MM.1S (cell line): Measurements from ENCODE around the gene MAP3K13.

ENCODE experiments used
- DNase-seq: peaks from one replicate; pipeline ENCODE4 v3.0.0-alpha.2; 2015
- H2AFZ ChIP-seq: fragments of 300-600 bp; sonication (generic); 2 replicates; pipeline ENCODE4 v1.6.0; 2016; ENCODE audit warnings: antibody characterized with exemption, low read length
- H3F3A ChIP-seq: fragments of 300-600 bp; sonication (generic); 2 replicates; pipeline ENCODE4 v1.6.1; 2016; ENCODE audit warnings: mild to moderate bottlenecking, antibody characterized with exemption, low read length, moderate library complexity, mixed read lengths; ENCODE audit not compliant: insufficient read depth
- H3K27ac ChIP-seq: fragments of 300-600 bp; sonication (generic); 2 replicates; pipeline ENCODE4 v1.5.1; 2016; ENCODE audit warnings: mild to moderate bottlenecking, low read length
- H3K27me3 ChIP-seq: fragments of 300-600 bp; sonication (generic); replicated peaks from 2 replicates; pipeline ENCODE4 v1.6.0; 2016; ENCODE audit warnings: low read length; ENCODE audit not compliant: insufficient read depth
- H3K36me3 ChIP-seq: fragments of 300-600 bp; sonication (generic); replicated peaks from 2 replicates; pipeline ENCODE4 v1.6.1; 2016; ENCODE audit warnings: mild to moderate bottlenecking, low read length, mixed read lengths; ENCODE audit not compliant: insufficient read depth
- H3K4me1 ChIP-seq: fragments of 300-600 bp; sonication (generic); 2 replicates; pipeline ENCODE4 v1.6.1; 2016; ENCODE audit warnings: low read length, mixed read lengths
- H3K4me2 ChIP-seq: fragments of 300-600 bp; sonication (generic); 2 replicates; pipeline ENCODE4 v1.6.0; 2016; ENCODE audit warnings: low read depth, low read length
- H3K4me3 ChIP-seq: fragments of 300-600 bp; sonication (generic); 2 replicates; pipeline ENCODE4 v1.5.1; 2016; ENCODE audit warnings: low read length, mixed read lengths
- H3K79me2 ChIP-seq: fragments of 300-600 bp; sonication (generic); 2 replicates; pipeline ENCODE4 v1.6.1; 2016; ENCODE audit warnings: mixed run types, low read length, mixed read lengths
- H3K9ac ChIP-seq: fragments of 300-600 bp; sonication (generic); 2 replicates; pipeline ENCODE4 v1.6.1; 2016; ENCODE audit warnings: low read length, mixed read lengths
- H3K9me2 ChIP-seq: fragments of 300-600 bp; sonication (generic); replicated peaks from 2 replicates; pipeline ENCODE4 v1.6.1; 2016; ENCODE audit warnings: mild to moderate bottlenecking, low read length, mixed read lengths; ENCODE audit not compliant: insufficient read depth
- H3K9me3 ChIP-seq: fragments of 300-600 bp; sonication (generic); replicated peaks from 2 replicates; pipeline ENCODE4 v1.6.1; 2016; ENCODE audit warnings: mild to moderate bottlenecking, low read length, mixed read lengths; ENCODE audit not compliant: insufficient read depth
- H4K20me1 ChIP-seq: fragments of 300-600 bp; sonication (generic); 2 replicates; pipeline ENCODE4 v1.6.1; 2016; ENCODE audit warnings: mild to moderate bottlenecking, low read length, moderate library complexity, mixed read lengths; ENCODE audit not compliant: insufficient read depth
- CTCF ChIP-seq: fragments of 300-600 bp; sonication (generic); IDR thresholded peaks from 2 replicates; pipeline ENCODE4 v1.5.1; 2016; ENCODE audit warnings: antibody characterized with exemption, low read length, mixed read lengths
- EZH2 ChIP-seq: fragments of 300-600 bp; sonication (generic); optimal IDR thresholded peaks from 2 replicates; pipeline ENCODE3; 2017; ENCODE audit warnings: low read depth, mild to moderate bottlenecking, antibody characterized with exemption, low read length, mixed read lengths
- EZH2phosphoT487 ChIP-seq: fragments of 300-600 bp; sonication (generic); IDR thresholded peaks from 2 replicates; pipeline ENCODE4 v1.6.1; 2018; ENCODE audit warnings: antibody characterized with exemption, low read length

The MAP3K13 gene

GRCh38 chr3:185530856-185531255, 167.9 kb downstream of the MAP3K13 start:
- TF ChIP-seq EZH2 (no peak), CTCF (no peak), EZH2phosphoT487 (no peak)
- H2AFZ ChIP-seq = no peak overlapping the region
- H3K27me3 ChIP-seq = no peaks in the 10 kb centered on the region
- no peaks in the 10 kb centered on the region for H4K20me1 ChIP-seq
- H3K79me2 ChIP-seq = no peaks in the 10 kb centered on the region
- no peak overlapping the region for H3K4me2 ChIP-seq
- no peak overlapping the region for H3K27ac ChIP-seq
- no peak overlapping the region for H3K4me3 ChIP-seq
- no peak overlapping the region for H3K9ac ChIP-seq
- H3K4me1 ChIP-seq = no peaks in the 10 kb centered on the region
- DNase-seq = no peak
- 0 out of 2 replicates have a peak, but pooled peaks cover under 1% of the 10 kb centered on the region for H3F3A ChIP-seq
- no peaks in the 10 kb centered on the region for H3K9me2 ChIP-seq
- H3K36me3 ChIP-seq = no peaks in the 10 kb centered on the region
- no peaks in the 10 kb centered on the region for H3K9me3 ChIP-seq

GRCh38 chr3:185532901-185533300, 170.0 kb downstream of the MAP3K13 start:
- TF ChIP-seq CTCF = no peak
- no peak for TF ChIP-seq EZH2
- no peak for TF ChIP-seq EZH2phosphoT487
- Histone ChIP-seq H4K20me1 (no peaks in the 10 kb centered on the region), H3K4me3 (no peak overlapping the region), H3K27me3 (no peaks in the 10 kb centered on the region), H3K36me3 (no peaks in the 10 kb centered on the region), H3K4me1 (peaks cover 12% of the 10 kb centered on the region), H3K9ac (no peak overlapping the region), H3K27ac (no peak overlapping the region), H2AFZ (no peak overlapping the region), H3K4me2 (no peak overlapping the region), H3K9me2 (no peaks in the 10 kb centered on the region), H3K79me2 (no peaks in the 10 kb centered on the region), H3K9me3 (no peaks in the 10 kb centered on the region), H3F3A (peaks cover 20% of the 10 kb centered on the region)
- DNase-seq = no peak

GRCh38 chr3:185534511-185534910, 171.6 kb downstream of the MAP3K13 start:
- TF ChIP-seq CTCF (no peak), EZH2 (no peak), EZH2phosphoT487 (no peak)
- H3K9ac ChIP-seq = no peak overlapping the region
- no peaks in the 10 kb centered on the region for H3K27me3 ChIP-seq
- no peaks in the 10 kb centered on the region for H3K79me2 ChIP-seq
- H3K9me2 ChIP-seq = no peaks in the 10 kb centered on the region
- H2AFZ ChIP-seq = no peak overlapping the region
- no peak for DNase-seq
- H3K36me3 ChIP-seq = no peaks in the 10 kb centered on the region
- peaks cover 24% of the 10 kb centered on the region for H3F3A ChIP-seq
- no peak overlapping the region for H3K27ac ChIP-seq
- no peaks in the 10 kb centered on the region for H4K20me1 ChIP-seq
- H3K4me3 ChIP-seq = no peak overlapping the region
- no peaks in the 10 kb centered on the region for H3K9me3 ChIP-seq
- peaks cover 17% of the 10 kb centered on the region for H3K4me1 ChIP-seq
- no peak overlapping the region for H3K4me2 ChIP-seq
